HepG2 (cell line): ENCODE data around the gene MAPK8IP1. TPM values are rescaled to one million over a fixed set of nuclear protein-coding genes. Genes with fewer than 3 reads are reported as not detected.
A peak's percentile ranks its signal among the peaks of the same experiment; 100 is the strongest.

Source experiments
- FOXK2 ChIP-seq: fragments of 450-650 bp; IDR thresholded peaks from 2 replicates; pipeline ENCODE4 v1.6.1; 2016
- KLF13 ChIP-seq: sonication (generic); formaldehyde crosslinking; IDR thresholded peaks from 2 replicates; pipeline ENCODE4 v1.4.0; 2020; ENCODE audit warnings: mild to moderate bottlenecking, missing genetic modification reagents
- KLF9 ChIP-seq: IDR thresholded peaks from 2 replicates; pipeline ENCODE4 v1.6.1; 2016; ENCODE audit warnings: low read depth
- MXD4 ChIP-seq: IDR thresholded peaks from 2 replicates; pipeline ENCODE4 v1.6.1; 2016; ENCODE audit warnings: mild to moderate bottlenecking, missing biosample characterization, missing genetic modification reagents
- SOX13 ChIP-seq, 3 experiments: fragments of 450-650 bp in 1 of 3; sonication (generic) in 1 of 3; formaldehyde crosslinking in 1 of 3; IDR thresholded peaks in 2 of 3; conservative IDR thresholded peaks in 1 of 3; 2 replicates each; pipeline versions ENCODE4 v1.5.0 to v1.6.1; 2016 to 2020; ENCODE audit warnings: antibody characterized with exemption in 1 of 3, mild to moderate bottlenecking in 1 of 3, missing compliant biosample characterization in 1 of 3, missing genetic modification reagents in 1 of 3, moderate library complexity in 1 of 3
- TCF7L2 ChIP-seq: IDR thresholded peaks from 2 replicates; pipeline ENCODE4 v1.6.1; 2011; ENCODE audit warnings: mild to moderate bottlenecking, low read depth, low read length, moderate library complexity
- THYN1 ChIP-seq: sonication (generic); formaldehyde crosslinking; IDR thresholded peaks from 2 replicates; pipeline ENCODE4 v1.8.1; 2023; ENCODE audit warnings: low read depth, mild to moderate bottlenecking, moderate library complexity, missing genetic modification reagents, borderline replicate concordance
- ZNF225 ChIP-seq: sonication (generic); formaldehyde crosslinking; IDR thresholded peaks from 2 replicates; pipeline ENCODE4 v1.4.0; 2020; ENCODE audit warnings: mild to moderate bottlenecking, missing genetic modification reagents
- ZNF251 ChIP-seq: sonication (generic); formaldehyde crosslinking; IDR thresholded peaks from 2 replicates; pipeline ENCODE4 v1.9.0; 2021; ENCODE audit warnings: mild to moderate bottlenecking, missing genetic modification reagents
- ZNF292 ChIP-seq: sonication (generic); formaldehyde crosslinking; IDR thresholded peaks from 2 replicates; pipeline ENCODE4 v1.8.1; 2022; ENCODE audit warnings: mild to moderate bottlenecking, low read depth, missing genetic modification reagents, borderline replicate concordance
- ZNF329 ChIP-seq: sonication (generic); formaldehyde crosslinking; IDR thresholded peaks from 2 replicates; pipeline ENCODE4 v1.9.0; 2021; ENCODE audit warnings: low read depth, mild to moderate bottlenecking, missing genetic modification reagents
- ZNF44 ChIP-seq: sonication (generic); formaldehyde crosslinking; IDR thresholded peaks from 2 replicates; pipeline ENCODE4 v1.5.1; 2020; ENCODE audit warnings: mild to moderate bottlenecking, missing genetic modification reagents
- ZNF567 ChIP-seq: sonication (generic); formaldehyde crosslinking; IDR thresholded peaks from 2 replicates; pipeline ENCODE4 v1.8.1; 2023; ENCODE audit warnings: mild to moderate bottlenecking, missing genetic modification reagents, borderline replicate concordance
- polyA plus RNA-seq, 8 experiments: library from polyadenylated mRNA; depleted of rRNA in 3 of 8; stranded (reverse) in 7 of 8; unstranded in 1 of 8; fragments of >200 nt; fragmentation: Illumina TruSeq in 4 of 8; extraction: Trizol in 4 of 8; gene quantifications; 2 replicates each; pipeline versions ENCODE4 v1.2.1 to v1.2.3, GENCODE V29; 2011 to 2016; ENCODE audit warnings: low read depth in 4 of 8, missing spikeins in 1 of 8, mixed read lengths in 1 of 8; ENCODE audit not compliant: insufficient read depth in 1 of 8
- total RNA-seq, 5 experiments: library from RNA; depleted of rRNA; stranded (reverse); fragments of >200 nt; fragmentation: Illumina TruSeq; extraction: Trizol; gene quantifications; 2 replicates each; pipeline ENCODE4 v1.2.3, GENCODE V29; 2016; ENCODE audit warnings: low read depth in 1 of 5
- TF ChIP-seq, protein P1 (sequence below): sonication (generic); formaldehyde crosslinking; IDR thresholded peaks from 2 replicates; pipeline ENCODE4 v1.4.0; 2020; ENCODE audit warnings: missing genetic modification reagents, mild to moderate bottlenecking, borderline replicate concordance
- TF ChIP-seq, protein P2 (sequence below): sonication (generic); formaldehyde crosslinking; conservative IDR thresholded peaks from 2 replicates; pipeline ENCODE4 v1.4.0; 2020; ENCODE audit warnings: missing genetic modification reagents
- TF ChIP-seq, protein P3 (sequence below): sonication (generic); formaldehyde crosslinking; IDR thresholded peaks from 2 replicates; pipeline ENCODE4 v1.4.0; 2020; ENCODE audit warnings: mild to moderate bottlenecking, missing genetic modification reagents
- TF ChIP-seq, protein P4 (sequence below): IDR thresholded peaks from 2 replicates; pipeline ENCODE4 v1.6.1; 2016; ENCODE audit warnings: missing compliant biosample characterization, missing genetic modification reagents, borderline replicate concordance
- TF ChIP-seq, protein P5 (sequence below): sonication (generic); formaldehyde crosslinking; IDR thresholded peaks from 2 replicates; pipeline ENCODE4 v1.9.0; 2021; ENCODE audit warnings: missing genetic modification reagents, mild to moderate bottlenecking, borderline replicate concordance

The MAPK8IP1 gene
- total and polyA plus RNA-seq, 2 of the 13 experiments (the other 11 are each of a cell fraction or from before 2014, with no cell fraction given): 2.2 to 4.2 TPM

DNA sequence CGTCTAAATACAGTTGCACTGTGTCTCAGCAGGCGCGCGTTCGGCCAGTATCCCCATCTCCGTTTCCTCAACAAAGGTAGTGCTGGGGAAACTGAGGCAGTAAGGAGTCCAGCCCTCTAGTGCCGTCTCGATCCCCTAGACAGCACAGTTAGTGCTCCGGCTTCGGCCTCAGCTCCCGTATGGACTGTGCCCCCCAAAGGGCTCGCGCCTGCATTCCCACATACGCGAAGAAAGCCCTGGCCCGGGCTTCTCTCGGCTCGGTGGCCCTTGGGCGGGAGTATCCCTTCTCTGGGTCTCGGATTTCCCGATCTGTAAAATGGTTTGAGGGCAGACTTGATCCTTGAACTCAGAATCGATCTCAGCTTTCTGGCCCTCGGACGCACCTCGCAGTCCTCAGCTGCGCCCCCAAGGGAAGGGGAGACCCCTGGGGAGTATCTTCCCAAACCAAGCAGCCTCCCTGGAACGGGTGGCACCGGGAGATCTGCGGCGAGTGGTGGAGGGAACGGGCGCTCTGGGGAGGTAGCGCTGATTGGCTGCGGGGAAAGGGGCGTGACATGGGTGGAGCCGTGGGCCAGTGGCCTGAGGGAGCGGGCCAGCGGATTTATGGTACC is 33.0 kb downstream of the MAPK8IP1 start (continued):
- TF ChIP-seq ZNF251 (no peak), TCF7L2 (no peak), SOX13 (IDR thresholded peaks at IDR 0.05) (no peak), SOX13 (CRISPR knock-in tag; conservative IDR thresholded peaks at IDR 0.05 in 1 of 2, IDR thresholded peaks at IDR 0.05 in 1 of 2) (0 out of 4 replicates have a peak, but pooled peaks of 1 of the 2 experiments have one; percentile 15), MXD4 (no peak), KLF13 (no peak), KLF9 (no peak), ZNF329 (CRISPR knock-in tag) (no peak), ZNF44 (no peak), FOXK2 (no peak), THYN1 (CRISPR knock-in tag) (no peak), ZNF225 (CRISPR knock-in tag) (no peak), ZNF567 (CRISPR knock-in tag) (no peak), ZNF292 (CRISPR knock-in tag) (no peak)
- TF ChIP-seq, protein P1, sequence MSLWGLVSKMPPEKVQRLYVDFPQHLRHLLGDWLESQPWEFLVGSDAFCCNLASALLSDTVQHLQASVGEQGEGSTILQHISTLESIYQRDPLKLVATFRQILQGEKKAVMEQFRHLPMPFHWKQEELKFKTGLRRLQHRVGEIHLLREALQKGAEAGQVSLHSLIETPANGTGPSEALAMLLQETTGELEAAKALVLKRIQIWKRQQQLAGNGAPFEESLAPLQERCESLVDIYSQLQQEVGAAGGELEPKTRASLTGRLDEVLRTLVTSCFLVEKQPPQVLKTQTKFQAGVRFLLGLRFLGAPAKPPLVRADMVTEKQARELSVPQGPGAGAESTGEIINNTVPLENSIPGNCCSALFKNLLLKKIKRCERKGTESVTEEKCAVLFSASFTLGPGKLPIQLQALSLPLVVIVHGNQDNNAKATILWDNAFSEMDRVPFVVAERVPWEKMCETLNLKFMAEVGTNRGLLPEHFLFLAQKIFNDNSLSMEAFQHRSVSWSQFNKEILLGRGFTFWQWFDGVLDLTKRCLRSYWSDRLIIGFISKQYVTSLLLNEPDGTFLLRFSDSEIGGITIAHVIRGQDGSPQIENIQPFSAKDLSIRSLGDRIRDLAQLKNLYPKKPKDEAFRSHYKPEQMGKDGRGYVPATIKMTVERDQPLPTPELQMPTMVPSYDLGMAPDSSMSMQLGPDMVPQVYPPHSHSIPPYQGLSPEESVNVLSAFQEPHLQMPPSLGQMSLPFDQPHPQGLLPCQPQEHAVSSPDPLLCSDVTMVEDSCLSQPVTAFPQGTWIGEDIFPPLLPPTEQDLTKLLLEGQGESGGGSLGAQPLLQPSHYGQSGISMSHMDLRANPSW (CRISPR knock-in tag): no peak
- TF ChIP-seq, protein P2, sequence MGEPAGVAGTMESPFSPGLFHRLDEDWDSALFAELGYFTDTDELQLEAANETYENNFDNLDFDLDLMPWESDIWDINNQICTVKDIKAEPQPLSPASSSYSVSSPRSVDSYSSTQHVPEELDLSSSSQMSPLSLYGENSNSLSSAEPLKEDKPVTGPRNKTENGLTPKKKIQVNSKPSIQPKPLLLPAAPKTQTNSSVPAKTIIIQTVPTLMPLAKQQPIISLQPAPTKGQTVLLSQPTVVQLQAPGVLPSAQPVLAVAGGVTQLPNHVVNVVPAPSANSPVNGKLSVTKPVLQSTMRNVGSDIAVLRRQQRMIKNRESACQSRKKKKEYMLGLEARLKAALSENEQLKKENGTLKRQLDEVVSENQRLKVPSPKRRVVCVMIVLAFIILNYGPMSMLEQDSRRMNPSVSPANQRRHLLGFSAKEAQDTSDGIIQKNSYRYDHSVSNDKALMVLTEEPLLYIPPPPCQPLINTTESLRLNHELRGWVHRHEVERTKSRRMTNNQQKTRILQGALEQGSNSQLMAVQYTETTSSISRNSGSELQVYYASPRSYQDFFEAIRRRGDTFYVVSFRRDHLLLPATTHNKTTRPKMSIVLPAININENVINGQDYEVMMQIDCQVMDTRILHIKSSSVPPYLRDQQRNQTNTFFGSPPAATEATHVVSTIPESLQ (CRISPR knock-in tag): no peak
- TF ChIP-seq, protein P3, sequence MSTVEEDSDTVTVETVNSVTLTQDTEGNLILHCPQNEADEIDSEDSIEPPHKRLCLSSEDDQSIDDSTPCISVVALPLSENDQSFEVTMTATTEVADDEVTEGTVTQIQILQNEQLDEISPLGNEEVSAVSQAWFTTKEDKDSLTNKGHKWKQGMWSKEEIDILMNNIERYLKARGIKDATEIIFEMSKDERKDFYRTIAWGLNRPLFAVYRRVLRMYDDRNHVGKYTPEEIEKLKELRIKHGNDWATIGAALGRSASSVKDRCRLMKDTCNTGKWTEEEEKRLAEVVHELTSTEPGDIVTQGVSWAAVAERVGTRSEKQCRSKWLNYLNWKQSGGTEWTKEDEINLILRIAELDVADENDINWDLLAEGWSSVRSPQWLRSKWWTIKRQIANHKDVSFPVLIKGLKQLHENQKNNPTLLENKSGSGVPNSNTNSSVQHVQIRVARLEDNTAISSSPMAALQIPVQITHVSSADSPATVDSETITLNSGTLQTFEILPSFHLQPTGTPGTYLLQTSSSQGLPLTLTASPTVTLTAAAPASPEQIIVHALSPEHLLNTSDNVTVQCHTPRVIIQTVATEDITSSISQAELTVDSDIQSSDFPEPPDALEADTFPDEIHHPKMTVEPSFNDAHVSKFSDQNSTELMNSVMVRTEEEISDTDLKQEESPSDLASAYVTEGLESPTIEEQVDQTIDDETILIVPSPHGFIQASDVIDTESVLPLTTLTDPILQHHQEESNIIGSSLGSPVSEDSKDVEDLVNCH (CRISPR knock-in tag): no peak
- TF ChIP-seq, protein P4, sequence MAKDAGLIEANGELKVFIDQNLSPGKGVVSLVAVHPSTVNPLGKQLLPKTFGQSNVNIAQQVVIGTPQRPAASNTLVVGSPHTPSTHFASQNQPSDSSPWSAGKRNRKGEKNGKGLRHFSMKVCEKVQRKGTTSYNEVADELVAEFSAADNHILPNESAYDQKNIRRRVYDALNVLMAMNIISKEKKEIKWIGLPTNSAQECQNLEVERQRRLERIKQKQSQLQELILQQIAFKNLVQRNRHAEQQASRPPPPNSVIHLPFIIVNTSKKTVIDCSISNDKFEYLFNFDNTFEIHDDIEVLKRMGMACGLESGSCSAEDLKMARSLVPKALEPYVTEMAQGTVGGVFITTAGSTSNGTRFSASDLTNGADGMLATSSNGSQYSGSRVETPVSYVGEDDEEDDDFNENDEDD (CRISPR knock-in tag): peak; percentile 61; the same call in 1 of the 2 replicates
- TF ChIP-seq, protein P5, sequence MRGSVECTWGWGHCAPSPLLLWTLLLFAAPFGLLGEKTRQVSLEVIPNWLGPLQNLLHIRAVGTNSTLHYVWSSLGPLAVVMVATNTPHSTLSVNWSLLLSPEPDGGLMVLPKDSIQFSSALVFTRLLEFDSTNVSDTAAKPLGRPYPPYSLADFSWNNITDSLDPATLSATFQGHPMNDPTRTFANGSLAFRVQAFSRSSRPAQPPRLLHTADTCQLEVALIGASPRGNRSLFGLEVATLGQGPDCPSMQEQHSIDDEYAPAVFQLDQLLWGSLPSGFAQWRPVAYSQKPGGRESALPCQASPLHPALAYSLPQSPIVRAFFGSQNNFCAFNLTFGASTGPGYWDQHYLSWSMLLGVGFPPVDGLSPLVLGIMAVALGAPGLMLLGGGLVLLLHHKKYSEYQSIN: no peak
